Rectal smooth muscle tissue (tissue), 1 donor: ENCODE data around the gene HDDC3.
A peak's percentile ranks its signal among the peaks of the same experiment; 100 is the strongest.

Experiments used
- H3K27ac ChIP-seq: one replicate; pipeline ENCODE4 v1.7.0; 2013; ENCODE audit warnings: low read depth, low read length, inconsistent platforms
- H3K27me3 ChIP-seq: one replicate; pipeline ENCODE4 v1.7.0; 2013; ENCODE audit warnings: low read length; ENCODE audit not compliant: control insufficient read depth, insufficient read depth
- H3K36me3 ChIP-seq: one replicate; pipeline ENCODE4 v1.7.0; 2013; ENCODE audit warnings: low read length; ENCODE audit not compliant: control insufficient read depth, insufficient read depth
- H3K4me1 ChIP-seq: one replicate; pipeline ENCODE4 v1.7.0; 2013; ENCODE audit warnings: low read length; ENCODE audit not compliant: control insufficient read depth, insufficient read depth
- H3K4me3 ChIP-seq: one replicate; pipeline ENCODE4 v1.7.0; 2013; ENCODE audit warnings: low read length
- H3K9ac ChIP-seq: one replicate; pipeline ENCODE4 v1.7.0; 2013; ENCODE audit warnings: low read length

The HDDC3 gene

GRCh38 chr15:90959894-90960293, 27.5 kb upstream of the HDDC3 start:
- no peak overlapping the region for H3K4me3 ChIP-seq
- peak overlapping the region; percentile 75 for H3K27ac ChIP-seq
- H3K9ac ChIP-seq, result no peak overlapping the region
- peaks cover 8% of the 10 kb centered on the region for H3K4me1 ChIP-seq
- H3K36me3 ChIP-seq, result no peaks in the 10 kb centered on the region
- H3K27me3 ChIP-seq, result no peaks in the 10 kb centered on the region

DNA sequence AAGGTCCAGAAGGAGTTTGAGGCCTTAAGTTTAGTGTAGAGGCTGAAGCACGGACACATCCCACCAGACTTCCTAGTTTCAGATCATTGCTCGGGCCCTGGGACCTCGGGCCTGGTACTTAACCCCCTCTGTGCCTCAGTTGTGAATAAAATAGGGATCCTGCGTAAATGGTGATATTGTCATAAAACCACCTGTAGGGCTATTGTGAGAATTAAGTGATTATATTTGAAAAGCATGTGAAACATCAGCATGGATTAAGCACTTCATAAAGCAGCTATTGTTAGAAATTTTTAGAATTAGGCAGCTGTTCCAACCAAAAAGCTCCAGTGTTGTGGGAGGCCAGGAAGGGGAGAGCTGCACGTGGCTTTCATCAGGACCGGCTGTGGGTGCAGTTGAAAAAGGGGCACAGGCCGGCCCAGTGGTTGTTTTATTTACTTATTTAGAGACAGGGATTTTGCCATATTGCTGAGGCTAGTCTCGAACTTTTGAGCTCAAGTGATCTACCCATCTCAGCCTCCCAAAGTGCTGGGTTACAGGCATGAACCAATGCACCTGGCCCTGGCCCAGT, 26.8 kb upstream of the HDDC3 start:
- Histone ChIP-seq H3K27me3 (no peaks in the 10 kb centered on the region), H3K27ac (no peak overlapping the region), H3K4me1 (peaks cover 8% of the 10 kb centered on the region), H3K4me3 (no peak overlapping the region), H3K9ac (no peak overlapping the region), H3K36me3 (no peaks in the 10 kb centered on the region)

DNA sequence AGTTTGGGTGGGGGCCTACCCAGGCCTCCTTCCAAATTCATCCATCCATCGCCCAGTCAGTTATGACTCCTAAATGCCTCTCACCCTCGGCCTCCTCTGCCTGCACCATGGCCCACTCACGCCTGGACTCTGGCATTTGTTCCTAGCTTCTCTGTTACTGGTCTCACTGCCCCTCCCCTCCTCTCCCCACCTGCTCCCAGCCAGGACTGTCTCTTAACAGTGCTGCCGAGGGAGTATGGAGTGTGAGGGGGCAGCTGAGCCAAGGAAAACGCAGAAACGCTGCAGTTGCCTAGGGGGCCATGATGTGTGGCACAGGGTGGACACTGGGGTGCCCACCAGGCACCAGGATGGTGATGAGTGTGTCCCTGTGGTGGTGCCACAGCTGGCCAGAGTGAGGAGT, 25.4 kb upstream of the HDDC3 start:
- peaks cover 7% of the 10 kb centered on the region for H3K36me3 ChIP-seq
- no peak overlapping the region for H3K27ac ChIP-seq
- peaks cover 8% of the 10 kb centered on the region for H3K4me1 ChIP-seq
- H3K27me3 ChIP-seq, result no peaks in the 10 kb centered on the region
- H3K4me3 ChIP-seq, result peak overlapping the region; percentile 77
- no peak overlapping the region for H3K9ac ChIP-seq

GRCh38 chr15:90957031-90957790, 24.9 kb upstream of the HDDC3 start:
- Histone ChIP-seq H3K27ac (peak overlapping the region; percentile 53), H3K4me1 (peaks cover 8% of the 10 kb centered on the region), H3K4me3 (peak overlapping the region; percentile 77), H3K9ac (no peak overlapping the region), H3K27me3 (no peaks in the 10 kb centered on the region), H3K36me3 (peaks cover 8% of the 10 kb centered on the region)

GRCh38 chr15:90956274-90957030, 24.1 kb upstream of the HDDC3 start:
- peak overlapping the region; percentile 53 for H3K27ac ChIP-seq
- H3K4me1 ChIP-seq, result peaks cover 8% of the 10 kb centered on the region
- H3K9ac ChIP-seq, result peak overlapping the region; percentile 32

DNA sequence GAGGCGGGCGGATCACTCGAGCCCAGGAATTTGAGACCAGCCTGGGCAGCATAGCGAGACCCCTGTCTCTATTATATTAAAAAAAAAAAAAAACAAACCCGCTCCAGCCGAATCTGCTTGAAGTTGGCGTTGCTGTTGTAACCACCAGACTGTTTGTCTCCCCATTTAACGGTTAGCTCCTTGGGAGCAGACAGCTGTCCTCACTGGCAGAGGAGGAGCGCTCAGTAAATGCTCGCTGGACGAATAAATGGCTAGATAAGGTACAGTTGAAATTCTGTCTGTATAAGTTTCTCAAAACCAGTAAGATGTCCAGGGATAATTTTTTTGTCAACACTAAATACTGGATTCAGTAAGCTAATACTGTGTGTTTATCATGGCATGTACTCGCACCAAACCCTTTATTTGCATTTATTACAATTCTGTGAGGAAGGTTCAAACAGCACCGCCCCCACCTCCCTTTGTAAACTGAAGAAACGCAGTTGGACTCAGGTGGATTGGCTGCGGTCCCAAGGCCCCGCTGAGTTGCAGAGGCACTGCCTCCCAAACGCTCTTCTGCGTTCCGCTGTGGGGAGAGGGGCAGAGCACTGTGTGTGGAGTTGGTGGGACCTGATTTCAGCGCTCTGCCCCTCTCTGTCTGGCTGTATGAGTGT, 23.4 kb upstream of the HDDC3 start:
- Histone ChIP-seq H3K4me3 (peak overlapping the region; percentile 86), H3K4me1 (peaks cover 7% of the 10 kb centered on the region), H3K27ac (no peak overlapping the region)

More at GRCh38 chr15:90956274-90957030, 24.1 kb upstream of the HDDC3 start:
- Histone ChIP-seq H3K27me3 (no peaks in the 10 kb centered on the region), H3K4me3 (peak overlapping the region; percentile 77), H3K36me3 (peaks cover 12% of the 10 kb centered on the region)

DNA sequence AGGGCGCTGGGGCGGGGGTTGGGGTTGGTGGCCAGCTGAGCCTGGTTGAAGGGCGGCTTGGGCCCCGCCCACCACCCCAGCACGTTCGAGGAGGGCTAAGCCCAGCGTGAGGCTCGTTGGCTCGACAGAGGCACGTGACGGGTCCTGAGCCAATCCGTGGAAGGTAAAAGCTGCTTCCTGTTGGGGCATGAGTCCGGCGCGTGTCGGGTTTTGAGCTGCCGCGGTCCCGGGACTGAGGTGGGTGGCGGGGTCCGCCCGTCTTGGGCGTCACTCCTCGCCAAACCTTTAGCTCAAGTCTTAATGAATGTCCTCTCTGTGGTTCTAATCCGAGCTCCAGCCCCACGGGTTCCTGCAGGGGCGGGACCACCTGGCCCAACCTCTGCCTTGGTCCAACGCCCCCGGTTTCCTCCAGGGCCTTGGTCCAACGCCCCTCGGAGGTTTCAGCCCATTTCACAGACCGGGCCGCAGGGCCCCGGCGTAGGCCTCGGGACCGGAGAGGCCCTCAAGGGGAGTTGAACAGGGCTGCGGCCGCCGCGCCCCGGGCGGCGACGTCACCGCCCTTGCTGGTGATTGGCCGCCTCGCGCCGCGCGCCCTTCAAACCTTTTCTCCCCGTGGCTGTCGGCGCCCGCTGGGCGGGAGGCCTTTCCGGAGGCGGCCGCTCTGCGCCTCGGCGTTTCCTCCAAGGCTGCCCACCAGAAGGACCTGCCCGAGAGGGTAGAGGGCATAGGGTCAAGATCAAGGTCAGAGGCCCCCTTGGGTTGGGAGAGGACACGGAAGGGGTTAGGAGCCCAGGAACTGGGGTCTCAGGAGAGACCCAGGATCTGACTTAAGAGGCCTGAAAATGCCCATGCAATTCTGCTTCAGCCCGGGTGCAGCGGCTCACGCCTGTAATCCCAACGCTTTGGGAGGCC, 22.6 kb upstream of the HDDC3 start, which contains the start of gene RCCD1:
TSS of gene RCCD1 (plus strand) at position 173 of the 912 bp plus-strand sequence. CDS start 1,851 bp downstream, outside the sequence.
- H3K4me1 ChIP-seq, result no peaks in the 10 kb centered on the region
- H3K27me3 ChIP-seq, result no peaks in the 10 kb centered on the region
- H3K9ac ChIP-seq, result peak within 1 kb of the TSS; percentile 85
- H3K27ac ChIP-seq, result peak within 1 kb of the TSS; percentile 93
- H3K4me3 ChIP-seq, result peak within 1 kb of the TSS; percentile 86
- peaks cover 12% of the 10 kb centered on the region for H3K36me3 ChIP-seq

More for the DNA sequence above, 23.4 kb upstream of the HDDC3 start:
- peaks cover 12% of the 10 kb centered on the region for H3K36me3 ChIP-seq
- no peaks in the 10 kb centered on the region for H3K27me3 ChIP-seq
- no peak overlapping the region for H3K9ac ChIP-seq

DNA sequence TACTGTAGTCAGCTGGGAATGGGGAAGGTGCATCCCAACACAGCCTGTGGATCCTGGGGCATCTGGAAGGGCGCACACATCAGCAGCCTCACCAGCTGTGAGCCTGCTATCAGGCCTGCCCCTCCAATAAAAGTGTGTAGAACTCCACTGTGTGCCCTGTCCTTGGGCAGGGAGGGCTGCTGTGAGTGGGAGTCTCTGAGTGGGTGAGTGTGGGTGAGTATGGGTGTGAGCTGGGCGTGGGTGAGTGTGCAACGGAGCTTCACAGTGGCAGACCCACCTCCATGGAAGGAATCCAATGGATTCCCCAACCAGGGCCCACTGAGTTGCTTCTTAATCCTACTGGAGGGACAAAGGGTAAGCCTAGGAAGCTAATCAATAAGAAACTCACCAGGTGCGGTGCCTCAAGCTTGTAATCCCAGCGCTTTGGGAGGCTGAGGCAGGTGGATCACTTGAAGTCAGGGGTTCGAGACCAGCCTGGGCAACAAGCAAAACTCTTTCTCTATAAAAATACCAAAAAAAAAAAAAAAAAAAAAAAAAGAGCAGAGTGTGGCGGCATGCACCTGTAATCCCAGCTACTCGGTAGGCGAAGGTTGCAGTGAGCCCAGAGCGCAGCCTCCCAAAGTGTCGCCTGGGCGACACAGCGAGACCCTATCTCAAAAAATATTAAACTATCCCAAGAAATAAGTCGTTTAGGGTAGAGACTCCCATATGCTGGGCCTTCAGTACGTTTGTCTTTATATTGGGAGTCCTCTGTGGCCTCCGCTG, 21.8 kb upstream of the HDDC3 start:
- Histone ChIP-seq H3K9ac (no peak overlapping the region), H3K36me3 (peaks cover 18% of the 10 kb centered on the region)

GRCh38 chr15:90952901-90953677, 20.7 kb upstream of the HDDC3 start:
- Histone ChIP-seq H3K36me3 (peaks cover 20% of the 10 kb centered on the region), H3K9ac (no peak overlapping the region), H3K4me3 (no peak overlapping the region), H3K27ac (no peak overlapping the region), H3K4me1 (no peaks in the 10 kb centered on the region), H3K27me3 (no peaks in the 10 kb centered on the region)

More for the DNA sequence above, 21.8 kb upstream of the HDDC3 start:
- Histone ChIP-seq H3K27me3 (no peaks in the 10 kb centered on the region), H3K27ac (peak overlapping the region; percentile 93), H3K4me1 (no peaks in the 10 kb centered on the region), H3K4me3 (no peak overlapping the region)

- Histone ChIP-seq H3K27me3 (no peaks in the 10 kb centered on the region), H3K4me3 (no peak overlapping the region), H3K9ac (no peak overlapping the region), H3K4me1 (no peaks in the 10 kb centered on the region), H3K36me3 (peaks cover 34% of the 10 kb centered on the region), H3K27ac (no peak overlapping the region)
Observed at GRCh38 chr15:90950676-90951075, 18.3 kb upstream of the HDDC3 start.
